ENCODE measurements around the gene ARF6.

DNA sequence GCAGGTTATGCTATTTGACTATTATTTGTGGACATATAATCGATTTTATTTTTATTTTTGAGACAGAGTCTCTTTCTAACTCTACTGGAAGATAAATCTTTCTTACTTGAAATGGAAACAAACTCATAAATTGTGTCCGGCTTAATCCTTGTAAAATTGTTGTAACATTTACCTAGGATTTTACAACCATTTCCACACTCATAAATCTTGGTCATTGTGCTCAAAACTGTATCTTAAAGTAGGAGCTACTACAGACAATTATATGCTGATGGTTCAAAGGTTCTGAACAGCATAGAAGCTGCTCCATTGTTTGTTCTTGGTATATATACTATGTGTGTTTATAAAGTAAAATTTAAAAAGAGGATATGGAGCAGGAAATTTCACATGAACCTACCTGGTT is 4.6 kb upstream of the ARF6 start:
- no peak for TF ChIP-seq CTCF (IDR thresholded peaks at IDR 0.05; ENCODE audit: low read depth, low read length)
- TF ChIP-seq EZH2phosphoT487 (IDR thresholded peaks at IDR 0.05; ENCODE audit: low read depth), result no peak
